ENCODE measurements around the gene SLC35F5. TPM values are rescaled to one million over a fixed set of nuclear protein-coding genes. Genes with fewer than 3 reads are reported as not detected.

The SLC35F5 gene
- polyA plus RNA-seq, 4 donors: 115 to 144 (median 138) TPM

Other genes with a start within 250 kb of the SLC35F5 start
- 10 to 100 TPM; 37.6 to 46.1 (median 38.9) TPM for gene RABL2A, start 129.4 kb downstream of the SLC35F5 start, polyA plus RNA-seq (ENCODE audit: insufficient read length in 4 of 4)
- gene ACTR3, start 133.4 kb upstream of the SLC35F5 start, polyA plus RNA-seq (ENCODE audit: insufficient read length in 4 of 4): 100 to 1,000 TPM; 161 to 182 (median 175) TPM

Measured in right renal pelvis (tissue), 4 donors.